ENCODE results near the gene F2R.
"Not testable (repeated sequence)": the region's sequence is repeated elsewhere in the genome, so short reads cannot be mapped to it uniquely, and the experiment has no call there.

F2R gene

GRCh38 chr5:76720988-76721569, 5.2 kb downstream of the F2R start:
- no peak for DNase-seq

- DNase-seq = no peak
Measured at GRCh38 chr5:76723266-76723665, 7.3 kb downstream of the F2R start.

GRCh38 chr5:76723906-76724305, 8.0 kb downstream of the F2R start:
- DNase-seq = no peak

DNA sequence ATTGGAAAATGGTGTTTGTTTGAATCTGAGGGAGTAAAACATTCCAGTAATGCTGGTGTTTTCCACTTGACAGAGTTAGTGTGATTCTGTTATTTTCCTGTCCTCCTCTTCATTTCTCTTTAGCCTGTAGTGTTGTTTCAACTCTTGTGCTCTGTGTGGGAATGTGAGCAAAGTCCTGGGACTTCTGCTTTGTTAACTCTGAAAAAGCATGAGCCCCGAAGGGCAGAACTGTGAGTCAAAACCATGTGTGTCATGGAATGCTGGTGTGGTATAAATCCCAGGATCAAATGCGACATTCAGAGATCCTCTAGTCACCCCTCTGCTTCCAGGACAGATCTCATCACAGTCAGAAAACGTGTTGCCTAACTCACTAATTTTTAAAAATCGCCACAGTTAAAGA, 8.9 kb downstream of the F2R start:
- no peak for DNase-seq

- no peak for DNase-seq
Measured at GRCh38 chr5:76728965-76729364, 13.0 kb downstream of the F2R start.

- DNase-seq = no peak
Measured at GRCh38 chr5:76729373-76730290, 13.7 kb downstream of the F2R start.

DNA sequence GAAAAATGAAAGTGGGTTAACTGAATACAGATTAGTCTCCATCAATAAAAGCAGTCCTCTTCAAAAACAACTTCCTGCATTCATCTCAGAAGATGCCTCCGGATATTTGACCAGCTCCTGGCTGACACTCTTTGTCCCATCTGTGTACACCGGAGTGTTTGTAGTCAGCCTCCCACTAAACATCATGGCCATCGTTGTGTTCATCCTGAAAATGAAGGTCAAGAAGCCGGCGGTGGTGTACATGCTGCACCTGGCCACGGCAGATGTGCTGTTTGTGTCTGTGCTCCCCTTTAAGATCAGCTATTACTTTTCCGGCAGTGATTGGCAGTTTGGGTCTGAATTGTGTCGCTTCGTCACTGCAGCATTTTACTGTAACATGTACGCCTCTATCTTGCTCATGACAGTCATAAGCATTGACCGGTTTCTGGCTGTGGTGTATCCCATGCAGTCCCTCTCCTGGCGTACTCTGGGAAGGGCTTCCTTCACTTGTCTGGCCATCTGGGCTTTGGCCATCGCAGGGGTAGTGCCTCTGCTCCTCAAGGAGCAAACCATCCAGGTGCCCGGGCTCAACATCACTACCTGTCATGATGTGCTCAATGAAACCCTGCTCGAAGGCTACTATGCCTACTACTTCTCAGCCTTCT, 16.6 kb downstream of the F2R start:
- DNase-seq = no peak

- DNase-seq = peak; percentile 95
Measured at GRCh38 chr5:76733049-76733417, 17.1 kb downstream of the F2R start.

GRCh38 chr5:76735762-76736545, 20.0 kb downstream of the F2R start:
- no peak for DNase-seq

GRCh38 chr5:76736679-76737556, 21.0 kb downstream of the F2R start:
- peak; percentile 69 for DNase-seq

DNA sequence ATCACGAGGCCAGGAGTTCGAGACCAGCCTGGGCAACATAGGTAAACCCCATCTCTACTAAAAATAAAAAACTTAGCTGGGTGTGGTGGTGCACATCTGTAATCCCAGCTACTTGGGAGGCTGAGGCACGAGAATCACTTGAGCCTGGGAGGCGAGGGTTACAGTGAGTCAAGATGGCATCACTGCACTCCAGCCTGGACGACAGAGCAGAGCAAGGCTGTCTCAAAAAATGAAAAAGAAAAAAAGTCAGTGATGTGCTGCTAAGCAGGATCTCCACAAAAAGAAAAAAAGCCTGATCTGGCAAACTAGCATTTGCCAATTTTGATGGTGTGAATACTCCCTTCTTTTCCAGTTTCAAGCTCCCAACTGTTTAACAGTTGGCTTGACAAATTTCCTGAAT, 21.9 kb downstream of the F2R start:
- no peak for DNase-seq

- DNase-seq = not testable (repeated sequence)
Measured at GRCh38 chr5:76741506-76741905, 25.6 kb downstream of the F2R start.

GRCh38 chr5:76742583-76742982, 26.7 kb downstream of the F2R start:
- DNase-seq = no peak

- no peak for DNase-seq
Measured at GRCh38 chr5:76744632-76745031, 28.7 kb downstream of the F2R start.

GRCh38 chr5:76745670-76746069, 29.7 kb downstream of the F2R start:
- DNase-seq = no peak

DNA sequence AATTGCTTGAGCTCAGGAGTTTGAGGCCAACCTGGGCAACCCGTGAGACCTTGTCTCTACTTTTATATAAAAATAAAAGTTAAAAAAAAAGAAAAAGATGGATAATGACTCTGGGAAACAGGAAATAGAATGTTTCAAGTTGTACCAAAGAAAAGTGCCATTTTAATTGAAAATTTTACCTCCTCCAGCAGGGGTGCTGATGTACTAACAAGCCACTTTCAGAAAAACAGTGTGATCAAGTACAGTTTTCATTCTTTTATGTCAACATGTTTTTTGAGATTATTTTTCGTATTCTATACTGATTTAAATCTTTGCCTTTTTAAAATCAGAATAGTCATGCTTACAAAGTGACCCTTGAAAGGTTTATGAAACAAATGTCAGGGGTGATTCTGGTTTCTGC, 30.8 kb downstream of the F2R start:
- no peak for DNase-seq

- DNase-seq = no peak
Measured at GRCh38 chr5:76747706-76748105, 31.8 kb downstream of the F2R start.

GRCh38 chr5:76751291-76751690, 35.4 kb downstream of the F2R start:
- no peak for DNase-seq

GRCh38 chr5:76754668-76755078, 38.7 kb downstream of the F2R start:
- DNase-seq = no peak

GRCh38 chr5:76755779-76756637, 40.1 kb downstream of the F2R start:
- DNase-seq = no peak

DNA sequence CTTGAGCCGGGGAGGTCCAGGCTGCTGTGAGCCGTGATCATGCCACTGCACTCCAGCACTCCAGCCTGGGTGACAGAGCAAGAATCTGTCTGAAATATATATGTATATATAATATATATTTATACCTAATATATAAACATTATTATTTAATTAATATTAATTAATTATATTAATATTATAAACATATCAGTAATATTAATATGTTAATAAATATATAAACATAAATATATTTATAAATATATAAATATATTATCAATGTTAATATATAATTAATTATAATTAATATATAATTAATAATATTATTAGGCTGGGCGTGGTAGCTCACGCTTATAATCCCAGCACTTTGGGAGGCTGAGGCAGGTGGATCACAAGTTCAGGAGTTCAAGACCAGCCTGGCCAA, 41.1 kb downstream of the F2R start:
- no peak for DNase-seq

All from activated CD4-positive, alpha-beta T cell treated with anti-CD3 and anti-CD28 coated beads, Interleukin-10, Interleukin-2, amounts not matched to agents 100 ng/mL and 50 ng/mL, durations not matched to agents 16 hours and 8 hours (primary cell).